Lung (tissue), 12 donors: Measurements from ENCODE around the gene HSBP1L1. TPM values are rescaled to one million over a fixed set of nuclear protein-coding genes. Genes with fewer than 3 reads are reported as not detected.

Experiments
- ATAC-seq: fragments of 200-7000 bp; cut with Tn5 transposase; one replicate; pipeline ENCODE4 v1.9.1; 2020; ENCODE audit warnings: moderate number of reproducible peaks; ENCODE audit not compliant: insufficient read depth, low FRiP score
- DNase-seq, 3 donors: peaks; one replicate each; pipeline ENCODE4 v3.0.0-alpha.2; 2013 to 2017
- H3K27ac ChIP-seq, 2 donors: one replicate each; pipeline ENCODE4 v1.5.1; 2013; ENCODE audit warnings: mild to moderate bottlenecking in 2 of 2, moderate library complexity in 2 of 2, control low read depth in 1 of 2, inconsistent platforms in 1 of 2, low read depth in 1 of 2, low read length in 1 of 2
- H3K27me3 ChIP-seq, 3 donors: one replicate each; pipeline ENCODE4 v1.5.1; 2013; ENCODE audit warnings: low read length in 2 of 3; ENCODE audit not compliant: control insufficient read depth in 3 of 3, insufficient read depth in 3 of 3
- H3K36me3 ChIP-seq, 4 donors: one replicate each; pipeline ENCODE4 v1.5.1; 2013; ENCODE audit warnings: low read length in 4 of 4, mild to moderate bottlenecking in 1 of 4, moderate library complexity in 1 of 4; ENCODE audit not compliant: control insufficient read depth in 4 of 4, insufficient read depth in 4 of 4
- H3K4me1 ChIP-seq, 5 donors: one replicate each; pipeline ENCODE4 v1.5.1; 2013; ENCODE audit warnings: low read length in 5 of 5, mild to moderate bottlenecking in 2 of 5, moderate library complexity in 1 of 5; ENCODE audit not compliant: control insufficient read depth in 5 of 5, insufficient read depth in 5 of 5
- H3K4me3 ChIP-seq: one replicate; pipeline ENCODE4 v1.5.1; 2013; ENCODE audit warnings: mild to moderate bottlenecking, control low read depth, moderate library complexity
- H3K9ac ChIP-seq, 2 donors: one replicate each; pipeline ENCODE4 v1.5.1; 2013; ENCODE audit warnings: low read length in 2 of 2, control low read depth in 1 of 2; ENCODE audit not compliant: insufficient read depth in 1 of 2
- H3K9me3 ChIP-seq, 4 donors: one replicate each; pipeline ENCODE4 v1.5.1; 2013; ENCODE audit warnings: low read length in 3 of 4, mild to moderate bottlenecking in 1 of 4, moderate library complexity in 1 of 4; ENCODE audit not compliant: control insufficient read depth in 4 of 4, insufficient read depth in 3 of 4
- CTCF ChIP-seq: IDR thresholded peaks from 2 replicates; pipeline ENCODE4 v1.5.1; 2012; ENCODE audit warnings: mild to moderate bottlenecking; ENCODE audit errors: control extremely low read depth, extremely low read depth
- WGBS, 2 donors: extraction: QIAGEN DNeasy Blood & Tissue Kit; methylation state at CpG; one replicate each; pipeline ENCODE4 v1.1.7; 2013; 5-methylcytosine and 5-hydroxymethylcytosine counted together
- polyA plus RNA-seq, 2 donors: library from polyadenylated mRNA; stranded (reverse); fragments of 200-250 nt; gene quantifications; one replicate each; pipeline ENCODE4 v1.2.1, GENCODE V29; 2013
- total RNA-seq, 2 donors: library from RNA; depleted of rRNA in 1 of 2; stranded (reverse); fragments of >200 nt in 1 of 2; gene quantifications; one replicate each; pipeline ENCODE4 v1.2.1, GENCODE V29; 2014 to 2021
- donor health status: control.
- donor health status: control.
- donor health status: Bipolar disorder and iron deficiency.
- donor health status: healthy.
- donor health status: DM: yes; HTN: yes; CAD: no.

Gene HSBP1L1
- total and polyA plus RNA-seq, 4 donors = 23.2 to 80.9 (median 34.3) TPM

GRCh38 chr18:79965119-79965902 lies 868 bp downstream of the HSBP1L1 start:
- TF ChIP-seq CTCF = no peak
- H3K36me3 ChIP-seq = peaks cover 0 to 3% (median 1%) of the 10 kb centered on the region in 4 donors
- peak overlapping the region; percentile 82 to 96 for H3K27ac ChIP-seq
- peaks cover 0 to 3% (median 0%) of the 10 kb centered on the region in 4 donors for H3K9me3 ChIP-seq
- DNase-seq = peak; percentile 59 to 74 (median 70)
- H3K4me1 ChIP-seq = peaks cover 0 to 18% (median 14%) of the 10 kb centered on the region in 5 donors
- H3K27me3 ChIP-seq = peaks cover 0 to 7% (median 0%) of the 10 kb centered on the region in 3 donors
- WGBS, 2 donors = 8 to 9% methylated on average over 24 of the region's 24 CpGs
- peak; percentile 58 for ATAC-seq
- H3K4me3 ChIP-seq = peak overlapping the region; percentile 76
- H3K9ac ChIP-seq = peak overlapping the region in 1 of 2 donors; percentile 68

GRCh38 chr18:79970419-79971133 lies 6.1 kb downstream of the HSBP1L1 start:
- TF ChIP-seq CTCF = no peak
- DNase-seq (no peak), ATAC-seq (no peak)
- Histone ChIP-seq H3K4me3 (no peak overlapping the region), H3K4me1 (peaks cover 0 to 2% (median 0%) of the 10 kb centered on the region in 5 donors), H3K9me3 (no peaks in the 10 kb centered on the region), H3K36me3 (peaks cover 12 to 24% (median 17%) of the 10 kb centered on the region in 4 donors), H3K9ac (no peak overlapping the region), H3K27ac (no peak overlapping the region), H3K27me3 (peaks cover 0 to 2% (median 0%) of the 10 kb centered on the region in 3 donors)
- WGBS, 2 donors = 88 to 92% methylated on average over 12 of the region's 12 CpGs

GRCh38 chr18:79971211-79971952 lies 6.9 kb downstream of the HSBP1L1 start:
- Histone ChIP-seq H3K9me3 (no peaks in the 10 kb centered on the region), H3K4me3 (no peak overlapping the region), H3K27me3 (peaks cover 0 to 2% (median 0%) of the 10 kb centered on the region in 3 donors), H3K9ac (no peak overlapping the region), H3K27ac (no peak overlapping the region), H3K4me1 (no peaks in the 10 kb centered on the region), H3K36me3 (peaks cover 12 to 31% (median 19%) of the 10 kb centered on the region in 4 donors)
- no peak for TF ChIP-seq CTCF
- no peak for ATAC-seq
- no peak for DNase-seq
- 91% methylated on average over 17 of the region's 17 CpGs for WGBS, 2 donors
